ENCODE measurements around the gene FAM13A.

Gene FAM13A

GRCh38 chr4:88940506-88940905, 116.5 kb downstream of the FAM13A start:
- TF ChIP-seq MYC (IDR thresholded peaks at IDR 0.05; ENCODE audit: low read depth, low read length) (no peak), POLR2A (IDR thresholded peaks at IDR 0.05; ENCODE audit: extremely low read depth, insufficient read length) (no peak), MAX (IDR thresholded peaks at IDR 0.05; ENCODE audit: low read depth, low read length) (no peak)
- TF ChIP-seq, protein P1, sequence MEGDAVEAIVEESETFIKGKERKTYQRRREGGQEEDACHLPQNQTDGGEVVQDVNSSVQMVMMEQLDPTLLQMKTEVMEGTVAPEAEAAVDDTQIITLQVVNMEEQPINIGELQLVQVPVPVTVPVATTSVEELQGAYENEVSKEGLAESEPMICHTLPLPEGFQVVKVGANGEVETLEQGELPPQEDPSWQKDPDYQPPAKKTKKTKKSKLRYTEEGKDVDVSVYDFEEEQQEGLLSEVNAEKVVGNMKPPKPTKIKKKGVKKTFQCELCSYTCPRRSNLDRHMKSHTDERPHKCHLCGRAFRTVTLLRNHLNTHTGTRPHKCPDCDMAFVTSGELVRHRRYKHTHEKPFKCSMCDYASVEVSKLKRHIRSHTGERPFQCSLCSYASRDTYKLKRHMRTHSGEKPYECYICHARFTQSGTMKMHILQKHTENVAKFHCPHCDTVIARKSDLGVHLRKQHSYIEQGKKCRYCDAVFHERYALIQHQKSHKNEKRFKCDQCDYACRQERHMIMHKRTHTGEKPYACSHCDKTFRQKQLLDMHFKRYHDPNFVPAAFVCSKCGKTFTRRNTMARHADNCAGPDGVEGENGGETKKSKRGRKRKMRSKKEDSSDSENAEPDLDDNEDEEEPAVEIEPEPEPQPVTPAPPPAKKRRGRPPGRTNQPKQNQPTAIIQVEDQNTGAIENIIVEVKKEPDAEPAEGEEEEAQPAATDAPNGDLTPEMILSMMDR (IDR thresholded peaks at IDR 0.05; ENCODE audit: low read depth, low read length) = no peak
- H3K4me3 ChIP-seq (ENCODE audit: low read depth, low read length) = no peak overlapping the region
- no peak for DNase-seq (ENCODE audit: low read depth)

DNA sequence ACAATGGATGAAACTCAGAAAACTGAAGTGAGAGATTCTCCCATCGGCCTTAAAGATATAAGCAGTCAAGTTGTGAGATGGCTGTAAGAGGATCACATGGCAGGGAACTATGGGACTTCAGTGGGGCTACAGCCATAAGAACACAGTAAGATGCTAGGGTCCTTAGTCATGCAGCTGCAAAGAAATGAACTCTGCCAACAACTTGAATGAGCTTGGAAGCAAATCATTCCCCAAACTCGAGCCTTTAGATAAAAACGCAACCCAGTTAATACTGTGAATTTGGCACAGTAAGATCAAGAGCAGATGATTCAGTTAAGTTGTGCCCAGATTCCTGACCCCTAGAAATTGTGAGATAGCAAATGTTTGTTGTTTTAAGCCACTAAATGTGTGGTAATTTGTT, 117.3 kb downstream of the FAM13A start:
- no peak for DNase-seq (ENCODE audit: low read depth)
- TF ChIP-seq, protein P1 (IDR thresholded peaks at IDR 0.05; ENCODE audit: low read depth, low read length) = no peak
- TF ChIP-seq MYC (IDR thresholded peaks at IDR 0.05; ENCODE audit: low read depth, low read length) (no peak), POLR2A (IDR thresholded peaks at IDR 0.05; ENCODE audit: extremely low read depth, insufficient read length) (no peak), MAX (IDR thresholded peaks at IDR 0.05; ENCODE audit: low read depth, low read length) (no peak)

GRCh38 chr4:88938138-88938537, 118.8 kb downstream of the FAM13A start:
- DNase-seq (ENCODE audit: low read depth) = no peak
- TF ChIP-seq MYC (IDR thresholded peaks at IDR 0.05; ENCODE audit: low read depth, low read length) = no peak
- no peak for TF ChIP-seq POLR2A (IDR thresholded peaks at IDR 0.05; ENCODE audit: extremely low read depth, insufficient read length)
- TF ChIP-seq MAX (IDR thresholded peaks at IDR 0.05; ENCODE audit: low read depth, low read length) = no peak
- TF ChIP-seq, protein P1 (IDR thresholded peaks at IDR 0.05; ENCODE audit: low read depth, low read length) = no peak
- no peak overlapping the region for H3K4me3 ChIP-seq (ENCODE audit: low read depth, low read length)

More for the DNA sequence above, 117.3 kb downstream of the FAM13A start:
- H3K4me3 ChIP-seq (ENCODE audit: low read depth, low read length) = no peak overlapping the region

GRCh38 chr4:88937081-88937480, 119.9 kb downstream of the FAM13A start:
- no peak for TF ChIP-seq POLR2A (IDR thresholded peaks at IDR 0.05; ENCODE audit: extremely low read depth, insufficient read length)
- TF ChIP-seq MAX (IDR thresholded peaks at IDR 0.05; ENCODE audit: low read depth, low read length) = no peak
- TF ChIP-seq, protein P1 (IDR thresholded peaks at IDR 0.05; ENCODE audit: low read depth, low read length) = no peak
- no peak for TF ChIP-seq MYC (IDR thresholded peaks at IDR 0.05; ENCODE audit: low read depth, low read length)
- DNase-seq (ENCODE audit: low read depth) = no peak
- no peak overlapping the region for H3K4me3 ChIP-seq (ENCODE audit: low read depth, low read length)

GRCh38 chr4:88933414-88934160, 123.4 kb downstream of the FAM13A start:
- no peak overlapping the region for H3K4me3 ChIP-seq (ENCODE audit: low read depth, low read length)
- no peak for DNase-seq (ENCODE audit: low read depth)
- TF ChIP-seq POLR2A (IDR thresholded peaks at IDR 0.05; ENCODE audit: extremely low read depth, insufficient read length) (no peak), MAX (IDR thresholded peaks at IDR 0.05; ENCODE audit: low read depth, low read length) (no peak), MYC (IDR thresholded peaks at IDR 0.05; ENCODE audit: low read depth, low read length) (no peak)
- TF ChIP-seq, protein P1 (IDR thresholded peaks at IDR 0.05; ENCODE audit: low read depth, low read length) = no peak
